Stimulated activated CD8-positive, alpha-beta memory T cell treated with anti-CD3 and anti-CD28 coated beads, Interleukin-4, amount 100 ng/mL, for 1 hour (primary cell): Measurements from ENCODE around the gene DEPDC5.

Experiments
- DNase-seq, 2 donors: peaks; one replicate each; pipeline ENCODE4 v3.0.0-alpha.2; 2020; ENCODE audit warnings: low read depth in 2 of 2, low spot score in 1 of 2

Gene DEPDC5

DNA sequence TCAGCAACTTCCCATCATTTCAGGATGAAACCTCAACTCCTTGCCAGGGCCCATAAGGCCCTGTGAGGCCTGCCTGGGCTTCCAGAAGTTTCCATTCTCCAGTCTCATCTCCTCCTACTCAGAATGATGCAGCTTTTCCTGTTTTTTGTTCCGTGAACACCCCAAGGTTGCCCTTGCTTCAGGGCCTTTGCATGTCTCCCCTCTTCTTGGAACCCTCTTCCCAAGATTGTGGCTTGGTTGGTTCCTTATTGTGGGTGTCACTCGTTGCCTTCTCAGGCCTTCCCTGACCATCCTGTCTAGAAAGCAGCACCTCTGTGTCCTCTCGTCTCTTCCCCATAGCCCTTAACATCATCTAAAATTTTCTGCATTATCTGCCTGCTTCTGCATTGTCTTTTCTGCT, 167.3 kb downstream of the DEPDC5 start:
- no peak for DNase-seq

DNA sequence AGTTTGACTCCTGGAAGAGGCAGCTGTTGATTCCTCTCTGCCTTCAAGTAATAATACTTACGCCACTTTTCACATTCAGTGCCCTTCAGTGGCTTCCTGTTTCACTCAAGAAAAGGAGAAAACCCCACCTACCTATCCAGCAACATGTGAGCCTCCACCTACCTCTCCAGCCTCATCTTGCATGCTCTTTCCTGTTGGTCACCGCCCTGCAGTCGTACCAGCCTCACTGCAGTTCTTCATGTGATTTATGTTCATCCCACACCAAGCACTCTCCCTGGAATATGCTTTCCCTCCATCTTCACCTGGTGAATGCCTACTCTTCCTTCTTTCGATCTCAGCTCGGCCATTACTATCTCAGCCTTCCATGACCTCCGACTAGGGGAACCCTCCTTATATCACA, 168.7 kb downstream of the DEPDC5 start:
- DNase-seq, result no peak

DNA sequence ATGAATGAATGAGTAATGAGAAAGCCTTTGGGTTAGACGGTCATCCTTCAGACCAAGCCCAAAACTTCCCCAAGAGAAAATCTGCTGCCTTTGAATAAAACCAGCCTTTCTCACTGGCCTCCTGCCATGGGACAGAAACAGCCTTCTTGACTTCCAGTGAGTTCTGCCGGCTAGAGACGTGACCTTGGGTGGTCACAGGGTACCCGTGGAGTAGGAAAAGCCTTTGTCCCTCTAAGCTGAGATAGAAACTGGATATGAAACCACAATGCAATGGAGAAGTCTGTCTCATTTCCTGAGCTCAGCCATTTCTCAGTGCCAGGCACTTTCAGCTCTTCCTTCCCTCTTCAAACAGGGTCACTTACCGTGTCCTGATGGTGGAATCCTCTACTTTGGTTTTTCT, 169.3 kb downstream of the DEPDC5 start:
- no peak for DNase-seq

DNA sequence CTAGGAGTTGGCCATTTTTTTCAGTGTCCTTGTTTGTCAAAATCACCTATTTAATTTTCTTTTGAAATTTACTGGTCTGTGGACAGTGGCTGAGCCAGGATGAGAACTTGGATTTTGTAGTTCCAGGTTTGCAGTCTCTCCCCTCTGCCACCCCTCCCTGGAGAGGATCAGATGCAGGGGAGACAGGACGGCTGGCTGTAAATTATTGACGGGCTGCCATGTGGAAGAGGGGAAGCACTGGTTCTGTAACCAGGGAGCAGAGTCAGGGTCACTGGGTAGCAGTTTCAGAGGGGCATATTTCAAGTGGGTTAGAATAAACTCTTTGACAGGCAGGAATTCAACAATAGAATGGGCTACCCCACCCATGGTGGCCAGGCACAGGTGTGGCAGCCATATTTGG, 169.9 kb downstream of the DEPDC5 start:
- no peak for DNase-seq

DNA sequence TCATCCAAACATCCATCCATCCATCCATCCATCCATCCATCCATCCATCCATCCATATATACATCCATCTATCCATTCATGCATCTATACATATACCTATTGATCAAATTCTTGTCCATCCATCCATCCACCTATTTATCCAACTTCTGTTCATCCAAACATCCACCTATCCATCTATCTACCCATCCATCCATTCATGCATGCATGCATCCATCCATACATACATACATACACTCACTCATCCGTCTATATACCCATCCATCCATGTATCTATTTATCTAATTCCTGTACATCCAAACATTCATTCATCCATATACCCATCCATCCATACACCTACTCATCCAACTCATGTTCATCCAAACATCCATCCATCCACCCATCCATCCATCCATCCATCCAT, 171.2 kb downstream of the DEPDC5 start:
- no peak for DNase-seq

DNA sequence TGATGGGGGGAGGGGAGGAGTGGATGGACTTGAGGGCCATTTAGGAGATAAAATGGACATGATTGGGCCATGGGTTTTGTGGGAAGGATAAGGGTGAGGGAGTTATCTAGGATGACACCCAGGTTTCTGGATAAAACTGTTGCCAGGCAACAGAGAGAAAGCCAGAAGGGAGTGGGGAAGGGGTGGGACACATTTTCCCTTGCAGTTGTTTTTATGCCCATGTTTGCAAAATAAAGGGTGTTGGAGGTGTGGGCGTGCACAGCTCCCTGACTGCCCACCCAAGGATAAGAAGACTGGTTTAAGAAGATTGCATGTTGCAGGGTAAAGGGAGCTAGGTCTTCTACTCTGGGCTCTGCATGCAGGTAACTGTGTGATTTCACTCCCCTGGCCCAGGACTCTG, 172.2 kb downstream of the DEPDC5 start:
- DNase-seq, result no peak

DNA sequence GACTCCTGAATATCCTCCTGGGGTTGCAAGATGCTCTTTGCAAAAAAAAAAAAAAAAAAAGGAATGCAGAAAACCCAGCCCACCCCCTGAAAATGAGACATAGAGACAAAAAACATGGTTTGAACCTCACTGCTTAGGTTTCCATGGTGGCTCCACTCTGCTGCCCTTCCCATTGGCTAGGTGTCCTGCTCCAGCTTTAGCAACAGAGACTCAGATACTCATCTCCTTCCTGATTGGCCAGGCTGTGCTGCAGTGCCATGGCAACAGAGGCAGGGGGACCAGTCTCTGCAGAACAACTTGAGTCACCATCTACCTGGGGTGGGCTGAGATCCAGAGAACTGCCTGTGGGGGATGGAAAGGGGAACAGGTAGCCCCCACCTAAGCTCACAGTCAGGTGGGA, 173.2 kb downstream of the DEPDC5 start:
- DNase-seq, result no peak

DNA sequence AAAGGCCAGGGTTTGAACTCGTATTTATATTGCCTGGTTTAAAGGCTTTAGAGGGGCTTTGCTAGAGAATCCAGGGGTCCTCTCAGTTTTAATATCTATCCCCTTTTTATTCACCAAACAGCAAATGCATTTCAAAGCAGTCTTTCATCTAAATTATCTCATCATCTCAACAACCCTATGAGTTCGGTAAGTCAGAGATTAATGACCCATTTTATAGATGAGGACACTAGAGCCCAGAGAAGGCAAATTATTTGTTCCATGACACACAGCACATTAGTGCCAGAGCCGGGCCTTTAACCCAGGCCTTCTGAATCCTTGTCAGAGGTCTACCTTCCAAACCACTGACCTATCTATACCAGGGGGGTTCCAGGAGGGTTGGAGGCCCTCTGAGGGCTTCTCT, 173.7 kb downstream of the DEPDC5 start:
- no peak for DNase-seq

DNA sequence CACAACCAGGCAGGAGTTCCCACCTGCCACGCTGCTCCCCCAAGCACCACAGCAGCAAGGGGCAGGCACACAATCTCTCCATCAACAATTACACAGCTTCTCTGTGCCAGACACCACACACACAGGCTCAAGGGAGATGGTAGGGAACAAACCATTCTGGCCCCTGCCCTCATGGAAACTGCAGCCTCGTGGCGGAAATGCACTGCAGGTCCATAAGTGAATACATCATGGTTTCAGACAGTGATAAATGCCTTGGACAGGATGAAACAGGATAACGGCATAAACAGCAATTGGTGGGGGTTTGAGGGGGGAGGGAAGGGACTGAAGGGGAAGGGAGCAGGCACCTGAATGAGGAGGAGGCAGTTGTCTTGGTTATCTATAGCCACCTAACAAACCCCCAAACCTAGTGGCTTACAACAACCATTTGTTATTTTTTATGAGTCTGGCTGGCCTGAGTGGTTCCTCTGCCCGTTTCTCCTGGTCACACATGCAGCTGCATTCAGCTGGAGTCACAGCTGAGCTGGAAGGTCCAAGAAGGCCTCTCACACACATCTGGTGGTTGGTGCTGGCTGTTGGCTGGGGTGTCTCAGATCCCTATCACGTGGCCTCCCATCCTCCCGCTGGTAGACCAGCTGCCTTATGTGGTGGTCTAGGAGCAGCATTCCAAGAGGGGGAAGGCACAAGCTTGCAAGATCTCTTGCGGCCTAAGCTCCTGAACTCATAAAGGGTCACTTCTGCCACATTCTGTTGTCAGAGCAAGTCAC, 175.5 kb downstream of the DEPDC5 start:
- DNase-seq, result no peak

DNA sequence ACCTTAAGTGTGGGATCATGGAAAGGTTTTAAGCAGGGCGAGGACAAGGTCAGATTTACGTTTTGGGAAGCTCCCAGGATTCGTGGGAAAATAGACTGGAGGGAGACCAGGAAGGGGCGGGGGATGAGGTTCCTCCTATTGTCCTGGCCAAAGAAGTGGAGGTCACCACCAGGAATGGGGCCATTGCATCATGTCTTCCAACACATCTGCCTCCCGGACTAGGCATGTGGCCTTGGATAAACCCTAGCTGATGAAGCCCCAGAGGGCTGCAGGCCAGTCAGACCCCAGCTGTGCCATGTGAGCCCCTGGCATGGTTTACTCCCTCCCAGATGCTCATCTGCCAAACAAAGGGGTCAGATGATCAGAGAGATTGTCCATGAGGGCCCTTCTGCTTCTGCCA, 179.0 kb downstream of the DEPDC5 start:
- DNase-seq, result no peak

DNA sequence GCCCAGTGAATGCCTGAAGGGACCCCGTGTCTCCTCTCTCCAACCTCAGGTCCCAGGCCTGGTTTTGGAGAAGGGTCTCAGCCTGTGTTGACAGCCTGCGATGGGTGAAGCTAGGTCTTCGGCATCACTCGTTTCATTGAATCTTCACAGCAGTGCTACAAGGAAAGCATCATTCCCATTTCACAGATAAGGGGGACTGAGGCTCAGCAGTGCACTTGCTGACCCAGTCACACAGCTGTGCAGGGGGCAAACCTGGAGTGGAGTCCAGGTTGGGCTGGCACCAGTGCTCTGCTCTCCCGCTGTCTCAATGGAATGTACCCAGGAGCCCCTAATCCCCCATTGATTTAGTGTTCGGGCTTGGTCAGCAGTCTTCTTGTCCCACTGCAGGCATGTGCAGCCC, 179.6 kb downstream of the DEPDC5 start:
- DNase-seq, result no peak

DNA sequence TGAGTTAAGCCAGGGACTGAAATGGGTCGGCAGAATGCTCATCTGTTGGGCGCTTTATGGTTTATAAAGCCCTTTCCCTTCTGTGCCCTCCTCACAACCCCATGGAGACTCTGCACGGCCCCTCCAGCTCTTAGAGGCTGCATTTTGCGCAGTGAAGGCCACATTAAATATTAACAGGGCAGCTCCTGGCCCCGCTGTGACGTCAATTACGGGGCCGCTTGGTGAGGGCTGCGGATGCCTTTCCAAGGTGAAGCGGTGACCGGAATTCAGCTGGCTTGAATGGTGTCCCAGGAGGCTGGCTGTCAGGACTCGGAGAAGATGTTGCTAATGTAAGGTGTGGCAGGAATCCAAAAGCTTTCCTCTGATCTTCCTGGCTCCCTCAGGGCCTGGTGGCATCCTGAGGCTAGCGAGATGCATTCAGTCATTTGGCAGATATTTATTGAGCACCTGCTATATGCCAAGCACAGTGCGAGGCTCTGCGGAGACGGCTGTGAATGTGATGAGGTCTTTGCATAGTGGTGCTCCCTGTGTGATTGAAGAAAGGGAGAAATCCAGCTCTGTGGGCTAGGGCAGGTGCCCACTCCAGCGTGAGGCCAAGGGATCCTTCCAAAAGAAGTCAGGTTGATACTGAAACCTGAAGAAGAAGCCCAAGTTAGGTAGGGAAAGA, 180.1 kb downstream of the DEPDC5 start:
- DNase-seq, result no peak

DNA sequence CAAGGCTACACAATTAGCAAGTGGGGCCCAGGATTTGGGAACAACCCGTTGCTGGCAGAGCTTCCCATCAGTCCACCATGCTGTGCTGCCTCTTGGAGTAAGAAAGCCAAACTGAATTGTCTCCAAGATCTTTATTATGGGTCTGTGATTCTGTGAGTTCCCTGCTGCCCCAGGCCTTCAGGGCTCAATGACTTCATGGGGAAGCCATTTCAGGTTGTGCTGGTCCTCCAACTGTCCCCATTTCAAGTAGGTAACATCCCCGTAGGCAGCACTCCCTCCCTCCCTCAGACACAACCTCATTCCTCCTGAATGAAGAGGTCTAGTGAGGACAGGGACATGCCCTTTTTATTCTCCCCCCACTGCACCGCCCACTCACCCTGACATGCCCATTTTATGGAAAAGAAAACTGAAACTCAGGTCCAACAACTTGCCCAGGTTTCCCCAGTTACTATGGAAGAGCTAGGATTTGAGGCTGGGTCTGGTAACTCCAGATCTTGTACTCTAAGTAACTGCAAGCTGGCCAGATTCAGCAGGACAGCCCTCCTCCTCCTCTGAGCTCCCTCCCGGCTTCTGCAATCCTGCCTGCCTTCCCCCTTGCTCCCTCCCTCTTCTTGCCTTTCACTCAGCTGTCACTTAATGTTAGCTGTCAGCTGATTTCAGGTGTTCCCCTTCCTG, 182.3 kb downstream of the DEPDC5 start:
- DNase-seq, result no peak

DNA sequence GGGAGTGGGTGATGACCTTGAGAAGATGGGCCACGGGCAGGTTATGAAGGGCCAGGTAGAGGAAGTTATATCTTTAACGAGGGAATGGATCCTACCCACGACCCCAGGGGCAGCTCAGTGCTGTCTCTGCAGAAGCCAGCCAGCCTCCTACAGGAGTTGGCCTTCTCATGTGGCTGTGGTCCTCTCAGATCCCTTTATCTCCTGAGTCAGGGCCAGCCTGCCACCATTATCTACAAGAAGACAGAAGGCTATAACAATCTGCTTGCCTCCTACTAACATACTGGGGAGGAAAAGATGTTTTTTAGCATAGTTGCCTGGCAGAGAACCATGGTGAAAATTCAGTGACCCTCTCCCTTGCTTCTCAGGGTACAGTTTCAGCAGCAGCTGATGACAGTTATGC, 183.5 kb downstream of the DEPDC5 start:
- no peak for DNase-seq

DNA sequence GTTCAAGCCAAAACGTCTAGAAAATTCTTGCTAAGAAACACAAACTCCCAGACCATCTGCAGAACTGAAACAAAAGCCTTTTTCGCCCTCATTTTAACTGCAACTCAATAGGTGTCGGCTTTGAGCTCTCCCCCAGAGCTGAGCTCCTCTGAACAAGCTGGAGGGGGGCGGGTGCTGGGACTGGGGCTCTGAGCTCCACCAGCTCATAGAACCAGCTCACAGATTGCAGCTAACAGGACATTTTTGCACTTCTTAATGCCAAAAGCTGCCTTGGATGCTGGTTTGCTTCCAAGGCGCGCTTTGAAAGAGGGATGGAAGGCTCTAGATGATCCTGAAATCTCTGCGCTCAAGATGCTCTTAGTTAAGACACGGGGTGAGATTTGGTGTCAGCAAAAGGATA, 184.5 kb downstream of the DEPDC5 start:
- no peak for DNase-seq

DNA sequence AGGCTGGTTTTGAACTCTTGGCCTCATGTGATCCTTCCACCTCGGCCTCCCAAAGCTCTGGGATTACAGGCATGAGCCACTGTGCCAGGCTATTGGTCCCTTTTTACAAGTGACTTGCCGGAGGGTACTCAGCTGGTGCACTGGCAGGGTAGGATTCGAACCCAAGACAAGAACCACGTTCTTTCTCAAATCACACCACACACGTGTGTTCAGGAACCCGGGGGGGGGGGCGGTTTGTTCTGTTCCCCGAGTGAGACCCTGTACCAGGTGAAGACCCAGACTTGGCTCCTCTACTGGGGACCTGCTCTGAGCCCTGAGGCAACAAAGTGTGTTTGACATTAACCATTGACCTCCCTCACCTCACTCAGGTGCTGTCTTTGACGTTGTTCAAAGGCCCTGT, 186.7 kb downstream of the DEPDC5 start:
- DNase-seq, result no peak

DNA sequence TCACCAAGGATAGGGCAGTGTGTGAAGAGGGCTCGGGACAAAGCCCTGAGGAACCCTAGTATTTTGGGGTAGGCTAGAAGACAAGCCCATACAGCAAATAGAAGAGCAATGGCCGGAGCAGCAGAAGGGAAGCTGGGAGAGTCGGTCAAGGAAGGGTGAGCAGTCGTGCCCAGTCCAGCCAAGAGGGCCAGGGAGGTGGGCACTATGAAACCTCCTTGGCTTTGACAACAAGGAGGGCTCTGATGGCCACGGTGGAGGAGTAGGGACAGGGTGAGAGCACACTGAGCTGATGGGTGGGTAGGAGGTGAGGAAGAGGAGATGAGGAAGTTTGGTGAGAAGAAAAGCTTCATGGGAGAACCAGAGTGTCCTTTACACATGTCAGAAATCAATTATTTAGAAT, 188.3 kb downstream of the DEPDC5 start:
- DNase-seq, result no peak

DNA sequence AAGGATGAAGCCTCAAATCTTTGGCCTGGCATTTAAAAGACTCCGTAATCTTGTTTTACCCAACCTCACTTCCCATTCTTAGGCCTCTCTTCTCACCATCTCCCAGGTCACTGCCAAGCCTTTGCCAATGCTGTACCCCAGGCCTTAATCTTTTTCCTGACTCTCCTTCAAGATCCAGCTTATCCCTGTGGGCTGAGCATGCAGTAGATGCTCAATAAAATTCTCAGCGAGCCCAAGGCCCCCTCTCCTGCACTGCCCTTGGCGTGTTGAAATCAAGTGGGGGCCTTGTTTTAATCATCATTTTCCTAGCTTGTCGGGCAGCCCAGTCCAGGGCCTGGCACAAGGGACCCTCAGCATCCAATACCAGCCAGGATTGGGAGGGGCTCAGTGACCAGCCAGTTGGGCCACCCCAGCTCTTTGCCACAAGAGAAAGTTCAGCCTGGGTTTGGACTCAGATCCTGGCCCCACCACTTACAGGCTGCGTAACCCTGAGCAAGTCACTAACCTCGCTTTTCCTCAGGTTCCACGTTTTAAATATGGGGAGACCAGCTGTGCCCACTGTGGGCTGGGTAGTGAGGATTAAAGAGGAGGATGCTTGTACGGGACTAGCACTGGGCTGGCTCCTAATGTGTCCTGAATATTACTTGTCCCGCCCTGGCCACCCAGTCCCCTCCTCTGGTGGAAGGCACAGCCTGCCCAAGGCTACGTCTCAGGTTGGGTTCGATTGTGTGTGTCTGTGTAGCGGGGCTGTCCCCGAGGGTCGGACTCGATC, 189.6 kb downstream of the DEPDC5 start:
- DNase-seq, result no peak

DNA sequence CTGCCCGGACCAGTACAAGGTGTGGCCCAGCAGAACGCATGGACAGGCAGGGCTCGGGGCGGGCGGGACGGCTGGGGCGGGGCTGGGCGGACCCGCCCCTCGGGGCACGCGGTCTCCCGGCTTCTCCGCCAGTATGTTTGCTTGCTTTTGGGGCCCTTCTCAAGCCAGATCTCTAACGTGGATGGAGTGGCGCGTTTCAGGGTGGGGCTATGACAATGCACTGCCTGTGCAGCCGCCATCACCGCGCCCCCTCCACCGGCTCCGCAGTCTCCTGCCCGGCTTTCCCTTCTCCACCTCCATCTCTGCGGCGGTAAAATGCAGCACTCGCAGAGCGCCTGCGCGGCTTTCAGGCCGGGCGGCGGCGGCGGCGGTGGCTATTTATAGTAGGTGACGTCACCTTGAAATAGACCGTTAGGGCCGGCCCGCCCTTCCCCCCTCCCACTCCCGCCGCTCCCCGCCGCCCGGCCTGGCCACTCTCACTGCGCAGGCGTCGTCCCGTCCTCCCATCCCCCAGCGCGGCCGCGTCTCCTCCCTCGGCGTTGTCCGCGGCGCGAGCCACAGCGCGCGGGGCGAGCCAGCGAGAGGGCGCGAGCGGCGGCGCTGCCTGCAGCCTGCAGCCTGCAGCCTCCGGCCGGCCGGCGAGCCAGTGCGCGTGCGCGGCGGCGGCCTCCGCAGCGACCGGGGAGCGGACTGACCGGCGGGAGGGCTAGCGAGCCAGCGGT, 190.3 kb downstream of the DEPDC5 start, which contains the start of gene YWHAH:
TSS of gene YWHAH (plus strand) at position 558 of the 722 bp plus-strand sequence. CDS start 199 bp downstream, outside the sequence.
- peak; percentile 71 to 78 for DNase-seq

DNA sequence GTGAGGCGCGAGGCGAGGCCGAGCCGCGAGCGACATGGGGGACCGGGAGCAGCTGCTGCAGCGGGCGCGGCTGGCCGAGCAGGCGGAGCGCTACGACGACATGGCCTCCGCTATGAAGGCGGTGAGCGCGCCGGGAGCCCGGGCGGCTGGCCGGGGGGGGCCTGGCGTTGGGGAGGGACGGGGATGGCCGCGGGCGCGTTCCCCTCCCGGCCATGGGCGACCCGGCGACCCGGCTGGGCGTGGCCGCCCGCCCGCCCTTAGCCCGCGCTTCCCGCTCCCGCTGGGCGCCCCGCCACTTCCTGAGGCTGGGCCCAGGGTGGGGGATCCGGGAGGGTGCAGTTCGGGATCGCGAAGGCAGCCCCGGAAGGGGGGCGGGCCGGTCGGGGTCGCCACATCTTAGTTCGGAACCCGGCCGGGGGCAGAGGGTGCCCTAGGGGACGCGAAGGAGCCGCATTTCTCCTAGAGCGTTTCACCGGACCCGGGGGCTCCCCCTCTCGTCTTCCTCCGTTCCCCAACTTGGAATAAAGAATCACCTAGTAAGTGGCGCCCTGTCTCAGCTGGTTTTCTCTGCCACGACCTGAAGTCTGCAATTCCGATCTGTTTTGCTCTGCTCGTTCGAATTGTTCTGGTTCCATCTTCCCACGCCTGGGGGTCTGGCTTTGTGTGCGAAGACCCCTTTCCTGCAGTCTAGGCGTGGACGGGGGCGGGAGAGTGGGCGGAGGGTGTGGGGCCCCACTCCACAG, 191.1 kb downstream of the DEPDC5 start:
- DNase-seq, result no peak
